Myometrial cell (primary cell): ENCODE results near the gene FBXO48. TPM values are rescaled to one million over a fixed set of nuclear protein-coding genes. Genes with fewer than 3 reads are reported as not detected.

ENCODE experiments used
- total RNA-seq: library from RNA; depleted of rRNA; stranded (reverse); fragments of >200 nt; gene quantifications from 2 replicates; pipeline ENCODE4 v1.2.3, GENCODE V29; 2015

FBXO48 gene
- 0.29 and 0.35 TPM in 2 replicates for total RNA-seq

GRCh38 chr2:68467077-68467960 lies at the start of gene FBXO48, which contains the start of gene APLF:
FBXO48 (minus strand) TSS chr2:68467294; CDS start chr2:68465145, 2,149 bp downstream.
APLF (plus strand) TSS chr2:68467585; CDS start chr2:68467732, 147 bp downstream.

Other genes with a start within 250 kb of the FBXO48 start
- gene PPP3R1, start 214.8 kb downstream of the FBXO48 start, total RNA-seq = 23.4 and 23.9 TPM in 2 replicates
- gene CNRIP1, start 147.3 kb downstream of the FBXO48 start, total RNA-seq = 30.8 and 44.7 TPM in 2 replicates
- under 0.01 TPM in 1 of 2 replicates, not detected in the other for gene PLEK, start 102.0 kb downstream of the FBXO48 start, total RNA-seq
- 1.4 and 3.0 TPM in 2 replicates for gene APLF, start 291 bp upstream of the FBXO48 start, total RNA-seq
- gene PROKR1, start 176.3 kb upstream of the FBXO48 start, total RNA-seq = not detected in 2 replicates